ENCODE results near the gene EPN2.
"Not testable (repeated sequence)": the region's sequence is repeated elsewhere in the genome, so short reads cannot be mapped to it uniquely, and the experiment has no call there.

EPN2 gene

GRCh38 chr17:19345486-19346350 is 108.6 kb downstream of the EPN2 start:
- Mint-ChIP-seq H3K4me1 (ENCODE audit: low read depth) (no peaks in the 10 kb centered on the region), H3K4me3 (no peak overlapping the region), H3K27me3 (ENCODE audit: low read depth) (peaks cover 3% of the 10 kb centered on the region), H3K9me3 (no peaks in the 10 kb centered on the region), H3K27ac (no peak overlapping the region), H3K36me3 (ENCODE audit: low read depth) (no peaks in the 10 kb centered on the region)
- no peak for DNase-seq (ENCODE audit: low spot score)

DNA sequence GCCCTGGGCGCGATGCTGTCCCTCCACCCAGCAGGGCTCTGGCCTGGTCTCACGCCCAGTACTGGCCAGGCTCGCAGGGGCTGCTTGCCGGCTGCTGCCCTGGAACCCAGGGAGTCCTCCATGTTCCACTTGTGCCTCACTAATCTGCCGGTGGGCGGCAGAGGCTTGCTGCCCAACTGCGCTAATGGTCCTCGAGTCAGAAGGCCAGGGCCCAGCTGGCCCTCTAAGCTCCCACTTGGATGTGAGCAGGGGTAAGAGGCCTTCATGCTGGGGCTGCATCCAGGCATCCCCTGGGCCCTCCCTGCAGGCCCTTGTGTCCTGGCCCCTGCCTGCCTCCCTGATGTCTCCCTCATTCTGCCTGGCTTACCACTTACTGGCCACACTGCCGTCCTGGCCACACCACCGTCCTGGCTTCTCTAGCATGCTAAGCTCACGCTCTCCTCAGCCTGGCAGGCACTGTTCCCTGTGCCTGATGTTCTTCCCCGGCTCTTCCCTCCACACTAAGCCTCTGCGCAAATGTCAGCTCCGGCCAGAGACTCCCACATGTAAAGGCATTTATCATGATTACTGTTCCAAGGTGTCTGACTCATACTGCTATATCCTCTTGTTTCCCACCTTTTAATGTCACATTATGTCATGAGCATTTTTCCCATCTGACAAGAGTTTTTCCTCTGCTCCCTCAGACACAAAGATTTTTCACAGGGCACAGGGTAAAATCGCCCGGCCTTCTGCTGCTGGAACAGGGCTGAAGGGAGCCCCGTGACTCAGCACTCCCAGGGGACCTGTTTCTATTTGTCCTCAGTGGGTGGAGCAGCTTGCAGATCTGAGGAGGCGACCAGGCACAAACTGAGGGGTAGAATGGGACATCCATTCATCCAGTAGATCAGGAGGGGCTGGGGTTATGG is 109.4 kb downstream of the EPN2 start:
- no peaks in the 10 kb centered on the region for H3K4me1 Mint-ChIP-seq (ENCODE audit: low read depth)
- H3K27me3 Mint-ChIP-seq (ENCODE audit: low read depth), result peaks cover 8% of the 10 kb centered on the region
- H3K36me3 Mint-ChIP-seq (ENCODE audit: low read depth), result no peaks in the 10 kb centered on the region
- no peak for DNase-seq (ENCODE audit: low spot score)
- no peaks in the 10 kb centered on the region for H3K9me3 Mint-ChIP-seq
- no peak overlapping the region for H3K4me3 Mint-ChIP-seq
- H3K27ac Mint-ChIP-seq, result no peak overlapping the region

- Mint-ChIP-seq H3K27me3 (ENCODE audit: low read depth) (peaks cover 11% of the 10 kb centered on the region), H3K4me1 (ENCODE audit: low read depth) (no peaks in the 10 kb centered on the region), H3K27ac (no peak overlapping the region), H3K36me3 (ENCODE audit: low read depth) (no peaks in the 10 kb centered on the region), H3K9me3 (no peaks in the 10 kb centered on the region), H3K4me3 (no peak overlapping the region)
- DNase-seq (ENCODE audit: low spot score), result no peak
These were observed 110.3 kb downstream of the EPN2 start for GRCh38 chr17:19347323-19348080.

DNA sequence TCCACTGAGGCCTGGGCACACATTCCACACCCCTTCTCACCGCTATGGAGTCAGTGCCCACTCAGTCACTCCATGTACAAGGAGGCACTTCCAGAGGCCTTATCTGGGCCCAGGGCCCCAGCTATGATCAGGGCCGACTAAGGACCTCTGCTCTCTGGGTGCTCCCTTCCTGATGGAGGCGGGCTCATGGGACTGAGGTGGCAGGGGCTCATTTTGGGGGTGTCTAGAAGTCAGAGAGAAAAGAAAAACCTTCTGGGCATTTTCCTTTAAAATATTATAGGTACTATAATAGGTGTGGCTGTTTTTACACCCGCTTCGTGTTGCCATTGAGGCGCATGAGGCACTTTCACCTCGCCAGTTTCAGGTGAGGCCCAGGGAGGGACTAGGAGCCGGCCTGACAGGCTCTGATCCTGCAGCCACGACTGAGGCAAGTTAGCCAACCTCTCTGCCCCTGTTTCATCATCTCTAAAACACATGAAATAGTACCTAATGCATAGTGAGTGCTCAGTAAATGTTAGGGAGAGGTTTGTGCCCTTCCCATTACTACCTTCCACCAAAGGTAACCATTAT is 111.0 kb downstream of the EPN2 start:
- no peak for DNase-seq (ENCODE audit: low spot score)
- no peak overlapping the region for H3K27ac Mint-ChIP-seq
- H3K4me1 Mint-ChIP-seq (ENCODE audit: low read depth), result no peaks in the 10 kb centered on the region
- no peak overlapping the region for H3K4me3 Mint-ChIP-seq
- H3K27me3 Mint-ChIP-seq (ENCODE audit: low read depth), result peaks cover 11% of the 10 kb centered on the region
- H3K36me3 Mint-ChIP-seq (ENCODE audit: low read depth), result no peaks in the 10 kb centered on the region
- no peaks in the 10 kb centered on the region for H3K9me3 Mint-ChIP-seq

DNA sequence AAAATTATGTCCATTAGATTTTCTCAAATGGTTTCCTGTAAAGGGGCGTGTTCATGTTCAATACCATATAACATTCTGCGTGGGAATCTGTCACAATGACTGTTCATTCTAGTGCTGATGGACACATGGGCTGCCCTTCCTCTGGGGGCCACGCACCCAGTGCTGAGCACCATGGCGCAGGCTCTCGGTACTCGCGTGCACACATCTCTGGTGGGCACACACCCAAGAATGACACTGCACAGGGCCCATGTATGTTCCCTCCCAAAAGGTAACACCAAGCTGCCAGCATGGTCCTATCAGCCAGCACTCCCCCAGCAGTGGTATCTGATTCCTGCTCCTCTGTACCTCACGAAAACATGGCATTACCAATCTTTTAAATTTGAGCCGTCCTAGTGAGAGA is 111.6 kb downstream of the EPN2 start:
- Mint-ChIP-seq H3K27ac (no peak overlapping the region), H3K4me3 (no peak overlapping the region), H3K36me3 (ENCODE audit: low read depth) (no peaks in the 10 kb centered on the region), H3K4me1 (ENCODE audit: low read depth) (no peaks in the 10 kb centered on the region), H3K27me3 (ENCODE audit: low read depth) (peaks cover 11% of the 10 kb centered on the region), H3K9me3 (no peaks in the 10 kb centered on the region)
- no peak for DNase-seq (ENCODE audit: low spot score)

GRCh38 chr17:19353401-19353800 is 116.2 kb downstream of the EPN2 start:
- H3K4me1 Mint-ChIP-seq (ENCODE audit: low read depth); H3K9me3 Mint-ChIP-seq; H3K27ac Mint-ChIP-seq; DNase-seq (ENCODE audit: low spot score); H3K36me3 Mint-ChIP-seq (ENCODE audit: low read depth); H3K4me3 Mint-ChIP-seq: not testable (repeated sequence)
- peaks cover 12% of the 10 kb centered on the region for H3K27me3 Mint-ChIP-seq (ENCODE audit: low read depth)

- H3K27me3 Mint-ChIP-seq (ENCODE audit: low read depth), result peaks cover 14% of the 10 kb centered on the region
- no peak overlapping the region for H3K4me3 Mint-ChIP-seq
- no peak overlapping the region for H3K27ac Mint-ChIP-seq
- H3K9me3 Mint-ChIP-seq, result no peaks in the 10 kb centered on the region
- no peaks in the 10 kb centered on the region for H3K36me3 Mint-ChIP-seq (ENCODE audit: low read depth)
- no peaks in the 10 kb centered on the region for H3K4me1 Mint-ChIP-seq (ENCODE audit: low read depth)
- DNase-seq (ENCODE audit: low spot score), result no peak
These were observed 117.6 kb downstream of the EPN2 start for GRCh38 chr17:19354748-19355147.

DNA sequence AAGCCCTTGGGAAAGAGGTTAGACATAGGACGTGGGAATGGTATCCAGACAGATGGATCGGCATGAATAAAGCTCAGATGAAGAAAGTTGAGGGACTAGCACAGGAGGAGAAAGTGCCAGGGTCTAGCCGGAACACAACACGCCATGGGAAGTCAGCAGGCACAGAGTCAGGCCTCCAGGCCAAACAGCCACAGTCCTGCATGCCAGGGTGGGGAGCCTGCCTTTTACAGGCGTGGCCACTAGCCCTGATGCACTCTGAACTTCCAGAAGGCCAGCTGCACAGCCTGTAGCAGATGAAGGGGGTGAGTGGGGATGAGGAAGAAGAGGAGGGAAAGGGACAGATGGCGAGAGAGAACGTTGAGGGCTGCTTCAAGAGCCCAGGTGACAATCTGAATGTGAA is 120.2 kb downstream of the EPN2 start:
- no peaks in the 10 kb centered on the region for H3K9me3 Mint-ChIP-seq
- H3K27me3 Mint-ChIP-seq (ENCODE audit: low read depth), result peaks cover 8% of the 10 kb centered on the region
- H3K36me3 Mint-ChIP-seq (ENCODE audit: low read depth), result no peaks in the 10 kb centered on the region

GRCh38 chr17:19357761-19358160 is 120.6 kb downstream of the EPN2 start:
- H3K9me3 Mint-ChIP-seq, result no peaks in the 10 kb centered on the region
- no peak for DNase-seq (ENCODE audit: low spot score)
- H3K4me1 Mint-ChIP-seq (ENCODE audit: low read depth), result peaks cover 2% of the 10 kb centered on the region
- peaks cover 8% of the 10 kb centered on the region for H3K27me3 Mint-ChIP-seq (ENCODE audit: low read depth)
- no peaks in the 10 kb centered on the region for H3K36me3 Mint-ChIP-seq (ENCODE audit: low read depth)
- no peak overlapping the region for H3K27ac Mint-ChIP-seq
- H3K4me3 Mint-ChIP-seq, result no peak overlapping the region

More for the DNA sequence above, 120.2 kb downstream of the EPN2 start:
- Mint-ChIP-seq H3K4me1 (ENCODE audit: low read depth) (peaks cover 2% of the 10 kb centered on the region), H3K4me3 (no peak overlapping the region), H3K27ac (no peak overlapping the region)
- DNase-seq (ENCODE audit: low spot score), result no peak

DNA sequence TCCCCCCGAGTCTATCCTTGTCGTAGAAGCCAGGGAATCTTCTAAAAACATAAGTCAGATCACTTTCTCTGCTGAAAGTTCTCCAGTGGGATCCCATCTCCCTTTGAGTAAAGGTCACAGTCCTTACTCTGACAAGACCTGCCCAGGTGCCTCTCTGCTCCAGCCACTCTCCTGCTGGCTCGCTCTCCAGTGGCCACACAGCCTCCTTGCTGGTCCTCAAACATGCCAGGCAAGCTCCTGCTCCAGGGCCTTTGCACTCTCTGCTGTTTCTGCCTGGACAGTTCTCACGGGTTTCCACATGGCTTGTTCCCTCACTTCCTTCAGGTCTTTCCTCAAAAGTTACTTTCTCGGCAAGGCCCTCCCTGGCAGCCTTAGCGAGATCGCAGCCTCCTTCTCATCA is 122.0 kb downstream of the EPN2 start:
- Mint-ChIP-seq H3K9me3 (no peaks in the 10 kb centered on the region), H3K4me1 (ENCODE audit: low read depth) (peaks cover 6% of the 10 kb centered on the region), H3K36me3 (ENCODE audit: low read depth) (no peaks in the 10 kb centered on the region), H3K27me3 (ENCODE audit: low read depth) (peaks cover 12% of the 10 kb centered on the region), H3K4me3 (no peak overlapping the region), H3K27ac (no peak overlapping the region)
- no peak for DNase-seq (ENCODE audit: low spot score)

- Mint-ChIP-seq H3K4me1 (ENCODE audit: low read depth) (peaks cover 6% of the 10 kb centered on the region), H3K4me3 (no peak overlapping the region), H3K27me3 (ENCODE audit: low read depth) (peaks cover 12% of the 10 kb centered on the region), H3K27ac (no peak overlapping the region), H3K9me3 (no peaks in the 10 kb centered on the region), H3K36me3 (ENCODE audit: low read depth) (no peaks in the 10 kb centered on the region)
- DNase-seq (ENCODE audit: low spot score), result no peak
These were observed 122.7 kb downstream of the EPN2 start for GRCh38 chr17:19359856-19360255.

- no peaks in the 10 kb centered on the region for H3K36me3 Mint-ChIP-seq (ENCODE audit: low read depth)
- H3K27ac Mint-ChIP-seq, result no peak overlapping the region
- H3K4me3 Mint-ChIP-seq, result no peak overlapping the region
- H3K27me3 Mint-ChIP-seq (ENCODE audit: low read depth), result peaks cover 12% of the 10 kb centered on the region
- no peak for DNase-seq (ENCODE audit: low spot score)
- no peaks in the 10 kb centered on the region for H3K9me3 Mint-ChIP-seq
- peaks cover 6% of the 10 kb centered on the region for H3K4me1 Mint-ChIP-seq (ENCODE audit: low read depth)
These were observed 123.6 kb downstream of the EPN2 start for GRCh38 chr17:19360772-19361171.

- Mint-ChIP-seq H3K36me3 (ENCODE audit: low read depth) (no peaks in the 10 kb centered on the region), H3K4me1 (ENCODE audit: low read depth) (peaks cover 6% of the 10 kb centered on the region), H3K4me3 (peak overlapping the region; percentile 51), H3K27ac (peak overlapping the region; percentile 51), H3K27me3 (ENCODE audit: low read depth) (peaks cover 12% of the 10 kb centered on the region), H3K9me3 (no peaks in the 10 kb centered on the region)
- DNase-seq (ENCODE audit: low spot score), result no peak
These were observed 124.2 kb downstream of the EPN2 start for GRCh38 chr17:19361326-19361725.
